ENCODE results near the gene OR2S2.

DNA sequence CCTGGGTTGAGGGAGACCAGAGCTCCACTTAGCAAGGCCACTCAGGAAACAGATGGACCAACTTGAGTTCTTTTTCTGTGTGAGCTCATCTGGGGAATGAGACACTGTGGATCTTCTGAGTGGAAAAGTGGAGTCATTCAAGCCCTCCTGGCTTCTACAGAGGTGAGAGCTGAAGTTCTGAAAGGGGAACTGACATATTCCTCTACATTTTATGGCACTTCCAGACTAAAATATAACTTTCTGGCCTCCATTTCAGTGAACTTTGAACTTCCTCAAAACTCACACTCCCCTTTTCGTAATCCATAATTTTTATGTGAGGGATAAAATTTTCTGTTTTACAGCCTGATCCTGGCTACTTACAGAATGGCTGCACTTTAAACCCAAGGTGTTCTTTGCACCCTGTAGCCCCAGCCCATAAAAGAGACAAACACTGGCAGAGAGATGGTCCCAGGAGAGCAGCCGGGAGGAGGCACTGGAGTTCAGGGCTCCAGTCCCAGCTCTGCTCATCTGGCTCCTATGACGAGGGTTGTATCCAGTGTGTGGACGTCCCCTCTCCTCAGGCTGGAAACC is 37.8 kb downstream of the OR2S2 start:
- no peak for TF ChIP-seq POLR2AphosphoS5 (IDR thresholded peaks at IDR 0.05; ENCODE audit: insufficient read depth in 1 of 2, low read depth in 1 of 2)
- TF ChIP-seq, protein P1, sequence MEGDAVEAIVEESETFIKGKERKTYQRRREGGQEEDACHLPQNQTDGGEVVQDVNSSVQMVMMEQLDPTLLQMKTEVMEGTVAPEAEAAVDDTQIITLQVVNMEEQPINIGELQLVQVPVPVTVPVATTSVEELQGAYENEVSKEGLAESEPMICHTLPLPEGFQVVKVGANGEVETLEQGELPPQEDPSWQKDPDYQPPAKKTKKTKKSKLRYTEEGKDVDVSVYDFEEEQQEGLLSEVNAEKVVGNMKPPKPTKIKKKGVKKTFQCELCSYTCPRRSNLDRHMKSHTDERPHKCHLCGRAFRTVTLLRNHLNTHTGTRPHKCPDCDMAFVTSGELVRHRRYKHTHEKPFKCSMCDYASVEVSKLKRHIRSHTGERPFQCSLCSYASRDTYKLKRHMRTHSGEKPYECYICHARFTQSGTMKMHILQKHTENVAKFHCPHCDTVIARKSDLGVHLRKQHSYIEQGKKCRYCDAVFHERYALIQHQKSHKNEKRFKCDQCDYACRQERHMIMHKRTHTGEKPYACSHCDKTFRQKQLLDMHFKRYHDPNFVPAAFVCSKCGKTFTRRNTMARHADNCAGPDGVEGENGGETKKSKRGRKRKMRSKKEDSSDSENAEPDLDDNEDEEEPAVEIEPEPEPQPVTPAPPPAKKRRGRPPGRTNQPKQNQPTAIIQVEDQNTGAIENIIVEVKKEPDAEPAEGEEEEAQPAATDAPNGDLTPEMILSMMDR (IDR thresholded peaks at IDR 0.05), result no peak

All from vagina (tissue), 2 donors.